SKM-1 (cell line): ENCODE results near the gene SLC33A1.
"Not testable (repeated sequence)": the region's sequence is repeated elsewhere in the genome, so short reads cannot be mapped to it uniquely, and the experiment has no call there.

Source experiments
- DNase-seq: peaks from one replicate; lab custom pipeline; 2025; ENCODE audit not compliant: unreplicated experiment; lab: John Stamatoyannopoulos, UW

Gene SLC33A1

DNA sequence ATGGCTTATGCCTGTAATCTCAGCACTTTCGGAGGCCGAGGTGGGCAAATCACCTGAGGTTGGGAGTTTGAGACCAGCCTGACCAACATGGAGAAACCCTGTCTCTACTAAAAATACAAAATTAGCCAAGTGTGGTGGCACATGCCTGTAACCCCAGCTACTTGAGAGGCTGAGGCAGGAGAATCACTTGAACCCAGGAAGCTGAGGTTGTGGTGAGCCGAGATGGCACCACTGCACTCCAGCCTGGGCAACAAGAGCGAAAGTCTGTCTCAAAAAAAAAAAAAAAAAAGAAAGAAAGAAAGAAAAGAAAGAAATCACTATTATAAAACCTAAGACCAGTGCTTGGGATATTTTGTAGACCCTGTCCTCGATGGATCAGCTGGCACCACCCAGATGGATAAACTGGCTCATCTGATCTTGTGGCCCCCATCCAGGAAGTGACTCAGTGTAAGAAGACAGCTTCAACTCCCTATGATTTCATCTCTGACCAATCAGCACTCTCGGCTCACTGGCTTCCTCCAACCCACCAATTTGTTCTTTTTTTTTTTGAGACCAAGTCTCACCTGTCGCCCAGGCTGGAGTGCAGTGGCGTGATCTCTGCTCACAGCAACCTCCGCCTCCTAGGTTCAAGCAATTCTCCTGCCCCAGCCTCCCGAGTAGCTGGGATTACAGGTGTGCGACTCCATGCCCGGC is 8.2 kb upstream of the SLC33A1 start:
- not testable (repeated sequence) for DNase-seq

DNA sequence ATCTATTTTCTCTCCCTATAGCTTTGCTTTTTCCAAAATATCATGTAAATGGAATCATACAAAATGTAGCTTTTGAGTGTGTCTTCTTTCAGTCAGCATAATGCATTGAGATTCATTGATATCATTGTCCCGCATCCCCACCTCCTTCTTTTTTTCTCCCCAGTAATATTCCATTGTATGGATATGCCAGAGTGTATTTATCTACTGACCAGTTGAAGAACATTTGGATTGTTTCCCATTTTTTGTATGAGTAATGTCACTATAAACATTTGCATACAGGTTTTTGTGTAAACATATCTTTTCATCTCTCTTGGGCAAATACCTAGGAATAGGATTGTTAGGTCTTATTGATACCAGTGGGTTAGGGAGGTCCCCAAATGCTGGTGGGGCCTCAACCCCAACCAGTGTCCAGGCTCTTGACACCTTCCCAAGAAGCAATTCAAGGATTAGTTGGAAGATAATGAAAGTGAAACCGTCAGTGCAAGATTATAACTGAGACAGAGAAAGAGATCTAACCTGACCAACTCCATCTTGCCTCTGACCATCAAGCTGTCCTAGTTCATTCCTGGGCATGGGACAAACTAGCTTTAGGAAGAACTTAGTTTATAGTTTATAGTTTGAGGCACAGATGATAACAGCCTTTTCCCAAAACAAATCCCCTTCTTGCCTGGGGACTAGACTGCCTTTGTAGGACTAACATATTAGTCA is 7.4 kb upstream of the SLC33A1 start:
- no peak for DNase-seq

- not testable (repeated sequence) for DNase-seq
These were observed 6.2 kb upstream of the SLC33A1 start for GRCh38 chr3:155860424-155860823.

GRCh38 chr3:155859859-155860258 is 5.6 kb upstream of the SLC33A1 start:
- DNase-seq: no peak

GRCh38 chr3:155853214-155854140 is 750 bp downstream of the SLC33A1 start:
- no peak for DNase-seq

DNA sequence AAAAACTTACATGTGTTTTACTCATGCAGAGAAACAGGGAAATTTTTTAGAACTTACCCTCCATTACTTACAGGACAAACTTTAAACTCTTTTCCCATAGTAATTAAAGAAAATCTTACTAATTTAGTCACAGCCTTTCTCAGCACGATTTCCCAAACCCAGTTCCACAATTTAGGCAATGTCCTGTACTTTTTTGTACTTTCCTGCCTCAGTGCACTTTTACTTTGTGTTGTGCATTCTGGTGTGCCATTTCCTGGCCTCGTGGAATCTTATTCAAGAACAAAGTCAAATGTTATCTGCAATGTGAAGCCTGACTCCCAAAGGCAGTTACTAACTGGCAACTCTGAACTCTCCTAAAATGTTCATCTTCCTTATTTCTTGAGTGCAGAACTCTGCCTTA is 1.9 kb downstream of the SLC33A1 start:
- DNase-seq: no peak

DNA sequence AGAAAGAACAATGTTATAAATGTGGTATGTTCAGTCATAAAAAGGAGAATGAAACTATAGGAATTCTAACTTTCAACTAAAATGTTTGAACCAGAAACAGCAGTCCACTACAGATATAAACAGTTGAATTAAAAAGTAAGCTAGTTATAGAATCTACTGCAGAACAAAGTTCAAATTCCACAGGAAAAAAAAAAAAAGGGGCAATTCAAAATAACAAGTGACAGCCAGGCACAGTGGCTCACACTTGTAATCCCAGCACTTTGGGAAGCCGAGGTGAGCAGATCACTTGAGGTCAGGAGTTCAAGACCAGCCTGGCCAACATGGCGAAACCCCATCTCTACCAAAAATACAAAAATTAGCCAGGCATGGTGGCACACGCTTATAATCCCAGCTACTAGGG is 4.8 kb downstream of the SLC33A1 start:
- not testable (repeated sequence) for DNase-seq

- DNase-seq: no peak
These were observed 6.2 kb downstream of the SLC33A1 start for GRCh38 chr3:155847993-155848392.

- no peak for DNase-seq
These were observed 8.1 kb downstream of the SLC33A1 start for GRCh38 chr3:155846119-155846518.

DNA sequence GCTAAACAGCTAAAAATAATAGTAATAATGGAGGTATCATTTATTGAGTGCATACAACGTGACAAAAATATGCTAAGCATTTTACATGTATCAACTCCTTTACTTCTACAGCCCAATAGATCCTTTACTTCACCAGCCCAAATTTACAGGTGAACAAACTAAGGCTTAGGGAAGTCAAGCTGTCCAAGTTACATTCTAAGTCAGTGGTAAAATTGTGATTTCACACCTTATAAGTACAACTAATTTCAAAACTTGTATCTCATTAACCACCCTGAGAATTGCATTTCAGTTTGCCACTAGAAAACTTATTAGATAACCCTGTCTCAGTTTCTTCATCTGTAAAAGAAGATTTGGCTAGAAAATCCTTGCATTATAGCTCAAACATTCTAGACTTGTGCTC is 10.7 kb downstream of the SLC33A1 start:
- DNase-seq: no peak

- DNase-seq: no peak
These were observed 18.7 kb downstream of the SLC33A1 start for GRCh38 chr3:155835341-155836071.

GRCh38 chr3:155828490-155829098 is 25.6 kb downstream of the SLC33A1 start:
- DNase-seq: not testable (repeated sequence)

- no peak for DNase-seq
These were observed 39.1 kb downstream of the SLC33A1 start for GRCh38 chr3:155815030-155815545.

GRCh38 chr3:155813224-155813623 is 41.0 kb downstream of the SLC33A1 start:
- DNase-seq: not testable (repeated sequence)

- DNase-seq: no peak
These were observed 45.0 kb downstream of the SLC33A1 start for GRCh38 chr3:155809181-155809580.

GRCh38 chr3:155807823-155808222 is 46.4 kb downstream of the SLC33A1 start:
- no peak for DNase-seq

- peak; percentile 55 for DNase-seq
These were observed 48.2 kb downstream of the SLC33A1 start, which contains the start of gene C3orf33 for GRCh38 chr3:155805802-155806618. TSS of gene C3orf33 (minus strand) at chr3:155806278. CDS start at chr3:155806252, 26 bp downstream.

GRCh38 chr3:155805204-155805801 is 48.9 kb downstream of the SLC33A1 start:
- peak; percentile 53 for DNase-seq

DNA sequence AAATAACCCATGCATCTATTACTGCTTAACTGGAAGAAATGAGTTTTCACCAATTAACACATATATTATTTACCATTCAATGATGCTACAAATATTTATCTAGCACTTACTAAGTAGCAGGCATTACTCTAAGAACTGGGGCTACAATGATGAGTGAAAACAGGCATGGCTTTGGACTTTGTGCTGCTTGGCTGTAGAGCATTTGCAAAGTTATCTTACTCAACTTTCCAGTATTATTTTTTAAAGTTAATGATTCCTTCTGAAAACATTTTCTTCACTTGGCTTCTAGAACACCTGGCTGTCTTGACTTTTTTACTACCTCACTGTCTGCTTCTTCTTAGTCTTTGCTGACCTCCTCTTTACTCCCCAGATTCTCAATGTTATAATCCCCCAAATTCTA is 49.9 kb downstream of the SLC33A1 start:
- DNase-seq: no peak
